ENCODE data around the gene METTL16. TPM values are rescaled to one million over a fixed set of nuclear protein-coding genes. Genes with fewer than 3 reads are reported as not detected.
"Not testable (repeated sequence)": the region's sequence is repeated elsewhere in the genome, so short reads cannot be mapped to it uniquely, and the experiment has no call there.

Gene METTL16
- total and polyA plus RNA-seq, 2 donors from 2014 or later = 18.0 to 37.2 TPM

GRCh38 chr17:2532146-2532720 is 20.5 kb upstream of the METTL16 start:
- Histone ChIP-seq H3K9me3 (ENCODE audit: control insufficient read depth in 2 of 3, insufficient read depth in 1 of 3, low read length in 3 of 3) (no peaks in the 10 kb centered on the region), H3K27me3 (ENCODE audit: control insufficient read depth, insufficient read depth, low read length) (no peaks in the 10 kb centered on the region), H3K36me3 (ENCODE audit: control insufficient read depth in 2 of 3, insufficient read depth in 3 of 3, low read length in 3 of 3) (no peaks in the 10 kb centered on the region), H3K4me1 (ENCODE audit: control insufficient read depth in 2 of 3, insufficient read depth in 2 of 3, low read depth in 1 of 3, low read length in 3 of 3) (peaks cover 0 to 2% (median 0%) of the 10 kb centered on the region in 3 donors), H3K27ac (ENCODE audit: low read depth in 2 of 2, low read length in 2 of 2) (no peak overlapping the region), H3K4me3 (ENCODE audit: low read length in 3 of 3) (no peak overlapping the region), H3K9ac (ENCODE audit: low read length in 3 of 3) (no peak overlapping the region)
- FAIRE-seq = no peak
- DNase-seq = peak in 1 of 5 donors; percentile 64
- intact Hi-C loops (cut with DNase I) = no loop called here
- no peak for TF ChIP-seq CTCF (IDR thresholded peaks at IDR 0.05; ENCODE audit: borderline replicate concordance, extremely low read depth, insufficient read depth)

DNA sequence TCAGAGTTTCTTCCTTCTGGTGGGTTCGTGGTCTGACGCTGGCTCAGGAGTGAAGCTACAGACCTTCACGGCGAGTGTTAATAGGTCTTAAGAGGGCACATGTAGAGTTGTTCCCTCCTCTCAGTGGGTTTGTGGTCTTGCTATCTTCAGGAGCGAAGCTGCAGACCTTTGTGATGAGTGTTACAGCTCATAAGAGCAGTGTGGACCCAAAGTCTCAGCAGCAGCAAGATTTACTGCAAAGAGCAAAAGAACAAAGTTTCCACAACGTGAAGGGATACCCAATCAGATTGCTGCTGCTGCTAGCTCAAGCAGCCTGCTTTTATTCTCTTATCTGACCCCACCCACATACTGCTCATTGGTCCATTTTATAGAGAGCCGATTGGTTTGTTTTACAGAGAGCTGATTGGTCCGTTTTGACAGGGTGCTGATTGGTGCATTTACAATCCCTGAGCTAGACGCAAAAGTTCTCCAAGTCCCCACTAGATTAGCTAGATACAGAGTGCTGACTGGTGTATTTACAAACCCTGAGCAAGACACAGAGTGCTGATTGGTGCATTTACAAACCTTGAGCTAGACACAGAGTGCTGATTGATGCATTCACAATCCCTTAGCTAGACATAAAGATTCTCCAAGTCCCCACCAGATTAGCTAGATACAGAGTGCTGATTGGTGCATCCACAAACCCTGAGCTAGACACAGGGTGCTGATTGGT is 19.7 kb upstream of the METTL16 start:
- FAIRE-seq; H3K9me3 ChIP-seq (ENCODE audit: control insufficient read depth in 2 of 3, insufficient read depth in 1 of 3, low read length in 3 of 3); H3K27me3 ChIP-seq (ENCODE audit: control insufficient read depth, insufficient read depth, low read length); DNase-seq; H3K9ac ChIP-seq (ENCODE audit: low read length in 3 of 3); H3K27ac ChIP-seq (ENCODE audit: low read depth in 2 of 2, low read length in 2 of 2); H3K4me1 ChIP-seq (ENCODE audit: control insufficient read depth in 2 of 3, insufficient read depth in 2 of 3, low read depth in 1 of 3, low read length in 3 of 3); H3K36me3 ChIP-seq (ENCODE audit: control insufficient read depth in 2 of 3, insufficient read depth in 3 of 3, low read length in 3 of 3); H3K4me3 ChIP-seq (ENCODE audit: low read length in 3 of 3); intact Hi-C loops (cut with DNase I): not testable (repeated sequence)

DNA sequence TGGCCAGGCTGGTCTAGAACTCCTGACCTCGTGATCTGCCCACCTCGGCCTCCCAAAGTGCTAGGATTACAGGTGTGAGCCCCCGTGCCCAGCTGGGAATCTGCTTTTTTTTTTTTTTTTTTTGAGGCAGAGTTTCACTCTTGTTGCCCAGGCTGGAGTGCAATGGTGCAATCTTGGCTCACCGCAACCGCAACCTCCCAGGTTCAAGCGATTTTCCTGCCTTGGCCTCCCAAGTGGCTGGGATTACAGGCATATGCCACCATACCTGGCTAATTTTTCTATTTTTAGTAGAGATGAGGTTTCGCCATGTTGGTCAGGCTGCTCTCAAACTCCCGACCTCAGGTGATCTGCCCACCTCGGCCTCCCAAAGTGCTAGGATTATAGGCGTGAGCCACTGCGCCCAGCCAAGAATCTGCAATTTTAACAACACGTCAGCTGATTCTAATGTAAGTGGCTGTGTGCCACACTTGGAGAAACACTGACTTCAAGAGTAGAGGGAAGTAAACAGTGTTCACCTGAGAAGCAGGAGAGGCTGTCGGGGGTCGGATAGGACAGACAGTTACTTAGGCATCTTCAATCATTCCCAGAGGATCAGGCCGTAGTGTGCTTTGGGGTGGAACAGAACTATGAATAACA is 10.2 kb upstream of the METTL16 start:
- H3K36me3 ChIP-seq (ENCODE audit: control insufficient read depth in 2 of 3, insufficient read depth in 3 of 3, low read length in 3 of 3); H3K9me3 ChIP-seq (ENCODE audit: control insufficient read depth in 2 of 3, insufficient read depth in 1 of 3, low read length in 3 of 3); H3K9ac ChIP-seq (ENCODE audit: low read length in 3 of 3); FAIRE-seq; intact Hi-C loops (cut with DNase I); H3K4me1 ChIP-seq (ENCODE audit: control insufficient read depth in 2 of 3, insufficient read depth in 2 of 3, low read depth in 1 of 3, low read length in 3 of 3); H3K4me3 ChIP-seq (ENCODE audit: low read length in 3 of 3); DNase-seq; H3K27ac ChIP-seq (ENCODE audit: low read depth in 2 of 2, low read length in 2 of 2); H3K27me3 ChIP-seq (ENCODE audit: control insufficient read depth, insufficient read depth, low read length): not testable (repeated sequence)

- H3K27ac ChIP-seq (ENCODE audit: low read depth in 2 of 2, low read length in 2 of 2) = no peak overlapping the region
- H3K4me1 ChIP-seq (ENCODE audit: control insufficient read depth in 2 of 3, insufficient read depth in 2 of 3, low read depth in 1 of 3, low read length in 3 of 3) = no peaks in the 10 kb centered on the region
- no peak for TF ChIP-seq CTCF (IDR thresholded peaks at IDR 0.05; ENCODE audit: borderline replicate concordance, extremely low read depth, insufficient read depth)
- intact Hi-C loops (cut with DNase I) = no loop called here
- no peaks in the 10 kb centered on the region for H3K27me3 ChIP-seq (ENCODE audit: control insufficient read depth, insufficient read depth, low read length)
- FAIRE-seq (no peak), DNase-seq (no peak)
- H3K4me3 ChIP-seq (ENCODE audit: low read length in 3 of 3) = no peak overlapping the region
- H3K9ac ChIP-seq (ENCODE audit: low read length in 3 of 3) = no peak overlapping the region
- H3K9me3 ChIP-seq (ENCODE audit: control insufficient read depth in 2 of 3, insufficient read depth in 1 of 3, low read length in 3 of 3) = no peaks in the 10 kb centered on the region
- H3K36me3 ChIP-seq (ENCODE audit: control insufficient read depth in 2 of 3, insufficient read depth in 3 of 3, low read length in 3 of 3) = no peaks in the 10 kb centered on the region
Measured at GRCh38 chr17:2521257-2521656, 9.6 kb upstream of the METTL16 start.

All from kidney (tissue), 14 donors.